ENCODE data around the gene LEAP2. TPM values are rescaled to one million over a fixed set of nuclear protein-coding genes. Genes with fewer than 3 reads are reported as not detected.
A peak's percentile ranks its signal among the peaks of the same experiment; 100 is the strongest.

LEAP2 gene
- total and polyA plus RNA-seq, 12 donors: 0.49 to 3.9 (median 0.92) TPM

GRCh38 chr5:132871459-132872284, 1.8 kb upstream of the LEAP2 start:
- H3K27me3 ChIP-seq: no peaks in the 10 kb centered on the region
- DNase-seq (no peak), ATAC-seq (peak in 4 of 8 donors; percentile 9 to 54 (median 46))
- no peaks in the 10 kb centered on the region for H3K9me3 ChIP-seq
- no peak overlapping the region for H3K4me3 ChIP-seq
- TF ChIP-seq CTCF (IDR thresholded peaks at IDR 0.05): no peak
- WGBS, 2 donors: 75 to 79% methylated on average over 5 of the region's 5 CpGs
- intact Hi-C loops (cut with DNase I): no loop called here
- peak overlapping the region in 6 of 10 donors; percentile 38 to 77 (median 63) for H3K27ac ChIP-seq
- H3K36me3 ChIP-seq: peaks cover 0 to 90% (median 10%) of the 10 kb centered on the region in 9 donors
- H3K4me1 ChIP-seq: peaks cover 0 to 60% (median 34%) of the 10 kb centered on the region in 9 donors

- H3K36me3 ChIP-seq: peaks cover 0 to 96% (median 10%) of the 10 kb centered on the region in 9 donors
- DNase-seq (no peak), ATAC-seq (peak in 2 of 8 donors; percentile 6 to 29)
- H3K9me3 ChIP-seq: no peaks in the 10 kb centered on the region
- H3K4me3 ChIP-seq: no peak overlapping the region
- WGBS, 2 donors: 88 to 91% methylated on average over 1 of the region's 1 CpG
- intact Hi-C loops (cut with DNase I): no loop called here
- H3K27me3 ChIP-seq: no peaks in the 10 kb centered on the region
- H3K27ac ChIP-seq: peak overlapping the region in 8 of 10 donors; percentile 38 to 77 (median 55)
- no peak for TF ChIP-seq CTCF (IDR thresholded peaks at IDR 0.05)
- H3K4me1 ChIP-seq: peaks cover 0 to 63% (median 28%) of the 10 kb centered on the region in 9 donors
These were observed 715 bp upstream of the LEAP2 start for GRCh38 chr5:132872788-132873118.

GRCh38 chr5:132873930-132874271, 433 bp downstream of the LEAP2 start:
- ATAC-seq: peak in 1 of 8 donors; percentile 5
- peak overlapping the region in 6 of 10 donors; percentile 38 to 77 (median 63) for H3K27ac ChIP-seq
- no peak for TF ChIP-seq CTCF (IDR thresholded peaks at IDR 0.05)
- no peak for DNase-seq
- no peak overlapping the region for H3K4me3 ChIP-seq
- H3K36me3 ChIP-seq: peaks cover 0 to 96% (median 7%) of the 10 kb centered on the region in 9 donors
- intact Hi-C loops (cut with DNase I): no loop called here
- WGBS, 2 donors: 98% methylated on average over 3 of the region's 3 CpGs
- no peaks in the 10 kb centered on the region for H3K9me3 ChIP-seq
- H3K4me1 ChIP-seq: peaks cover 0 to 60% (median 21%) of the 10 kb centered on the region in 9 donors
- H3K27me3 ChIP-seq: no peaks in the 10 kb centered on the region

- ATAC-seq: no peak
- WGBS, 2 donors: 92 to 95% methylated on average over 1 of the region's 1 CpG
- H3K4me3 ChIP-seq: no peak overlapping the region
- peaks cover 0 to 97% (median 29%) of the 10 kb centered on the region in 9 donors for H3K36me3 ChIP-seq
- peak overlapping the region in 6 of 10 donors; percentile 13 to 70 (median 34) for H3K27ac ChIP-seq
- no peak for DNase-seq
- no peaks in the 10 kb centered on the region for H3K27me3 ChIP-seq
- intact Hi-C loops (cut with DNase I): no loop called here
- TF ChIP-seq CTCF (IDR thresholded peaks at IDR 0.05): no peak
- H3K4me1 ChIP-seq: peaks cover 0 to 54% (median 21%) of the 10 kb centered on the region in 9 donors
- H3K9me3 ChIP-seq: no peaks in the 10 kb centered on the region
These were observed 2.7 kb downstream of the LEAP2 start for GRCh38 chr5:132876020-132876759.
